Measurements from ENCODE around the gene HEATR5A. TPM values are rescaled to one million over a fixed set of nuclear protein-coding genes. Genes with fewer than 3 reads are reported as not detected.

HEATR5A gene
- total and polyA plus RNA-seq, 2 of the 13 experiments (the other 11 are each of a cell fraction or from before 2014, with no cell fraction given) = 36.4 to 105 TPM

GRCh38 chr14:31456841-31457664 lies 36.7 kb upstream of the HEATR5A start, which contains the start of gene DTD2 (continued):
- TF ChIP-seq RERE (CRISPR knock-in tag; IDR thresholded peaks at IDR 0.05; ENCODE audit: low read depth) = peak; percentile 83
- peak; percentile 62 for TF ChIP-seq NFYB (CRISPR knock-in tag; IDR thresholded peaks at IDR 0.05)
- TF ChIP-seq SIX1 (CRISPR knock-in tag; IDR thresholded peaks at IDR 0.05; ENCODE audit: borderline replicate concordance) = peak; percentile 10; the same call in 1 of the 2 replicates
- peak; percentile 100 for TF ChIP-seq PAX8 (CRISPR knock-in tag; IDR thresholded peaks at IDR 0.05; ENCODE audit: borderline replicate concordance)
- TF ChIP-seq MEF2D (CRISPR knock-in tag; IDR thresholded peaks at IDR 0.05) = peak; percentile 99
- TF ChIP-seq MEIS1 (CRISPR knock-in tag; IDR thresholded peaks at IDR 0.05; ENCODE audit: borderline replicate concordance) = peak; percentile 99
- no peak; the same call in 1 of the 2 replicates for TF ChIP-seq ZFP36L2 (CRISPR knock-in tag; IDR thresholded peaks at IDR 0.05)
- TF ChIP-seq NBN (conservative IDR thresholded peaks at IDR 0.05) = no peak
- peak; percentile 99 for TF ChIP-seq ZSCAN5A (CRISPR knock-in tag; IDR thresholded peaks at IDR 0.05; ENCODE audit: borderline replicate concordance)
- peak; percentile 100 for TF ChIP-seq KLF13 (CRISPR knock-in tag; IDR thresholded peaks at IDR 0.05)
- TF ChIP-seq ZNF143 (CRISPR knock-in tag; IDR thresholded peaks at IDR 0.05) = peak; percentile 77
- peak; percentile 77 for TF ChIP-seq TBL1XR1 (IDR thresholded peaks at IDR 0.05; ENCODE audit: borderline replicate concordance, low read length, partially characterized antibody)
- peak; percentile 92 for TF ChIP-seq ZNF329 (CRISPR knock-in tag; IDR thresholded peaks at IDR 0.05; ENCODE audit: low read depth)
- TF ChIP-seq ZFP36L1 (CRISPR knock-in tag; IDR thresholded peaks at IDR 0.05) = peak; percentile 99; the same call in 1 of the 2 replicates
- TF ChIP-seq SMYD3 (CRISPR knock-in tag; IDR thresholded peaks at IDR 0.05) = peak; percentile 88; the same call in 1 of the 2 replicates
- TF ChIP-seq ZNF205 (CRISPR knock-in tag; IDR thresholded peaks at IDR 0.05) = peak; percentile 98
- peak; percentile 99 for TF ChIP-seq HES4 (CRISPR knock-in tag; IDR thresholded peaks at IDR 0.05; ENCODE audit: borderline replicate concordance)
- peak; percentile 92; the same call in 1 of the 2 replicates for TF ChIP-seq DDIT3 (CRISPR knock-in tag; IDR thresholded peaks at IDR 0.05)
- TF ChIP-seq MIER2 (CRISPR knock-in tag; IDR thresholded peaks at IDR 0.05) = peak; percentile 86; the same call in 1 of the 2 replicates
- TF ChIP-seq MIER3 (CRISPR knock-in tag; IDR thresholded peaks at IDR 0.05; ENCODE audit: borderline replicate concordance) = peak; percentile 99
- TF ChIP-seq JUNB (CRISPR knock-in tag; IDR thresholded peaks at IDR 0.05; ENCODE audit: borderline replicate concordance) = no peak
- TF ChIP-seq POLR2A (IDR thresholded peaks at IDR 0.05; ENCODE audit: insufficient read depth in 1 of 2, low read depth in 2 of 2, low read length in 2 of 2) = peak; percentile 98 to 99
- peak; percentile 100 for TF ChIP-seq BRD4 (CRISPR knock-in tag; IDR thresholded peaks at IDR 0.05)
